ENCODE measurements around the gene ENTPD6. TPM values are rescaled to one million over a fixed set of nuclear protein-coding genes. Genes with fewer than 3 reads are reported as not detected.

Gene ENTPD6
- total and polyA plus RNA-seq, 2 of the 4 experiments (the other 2 are of a cell fraction) = 61.1 to 98.6 TPM

DNA sequence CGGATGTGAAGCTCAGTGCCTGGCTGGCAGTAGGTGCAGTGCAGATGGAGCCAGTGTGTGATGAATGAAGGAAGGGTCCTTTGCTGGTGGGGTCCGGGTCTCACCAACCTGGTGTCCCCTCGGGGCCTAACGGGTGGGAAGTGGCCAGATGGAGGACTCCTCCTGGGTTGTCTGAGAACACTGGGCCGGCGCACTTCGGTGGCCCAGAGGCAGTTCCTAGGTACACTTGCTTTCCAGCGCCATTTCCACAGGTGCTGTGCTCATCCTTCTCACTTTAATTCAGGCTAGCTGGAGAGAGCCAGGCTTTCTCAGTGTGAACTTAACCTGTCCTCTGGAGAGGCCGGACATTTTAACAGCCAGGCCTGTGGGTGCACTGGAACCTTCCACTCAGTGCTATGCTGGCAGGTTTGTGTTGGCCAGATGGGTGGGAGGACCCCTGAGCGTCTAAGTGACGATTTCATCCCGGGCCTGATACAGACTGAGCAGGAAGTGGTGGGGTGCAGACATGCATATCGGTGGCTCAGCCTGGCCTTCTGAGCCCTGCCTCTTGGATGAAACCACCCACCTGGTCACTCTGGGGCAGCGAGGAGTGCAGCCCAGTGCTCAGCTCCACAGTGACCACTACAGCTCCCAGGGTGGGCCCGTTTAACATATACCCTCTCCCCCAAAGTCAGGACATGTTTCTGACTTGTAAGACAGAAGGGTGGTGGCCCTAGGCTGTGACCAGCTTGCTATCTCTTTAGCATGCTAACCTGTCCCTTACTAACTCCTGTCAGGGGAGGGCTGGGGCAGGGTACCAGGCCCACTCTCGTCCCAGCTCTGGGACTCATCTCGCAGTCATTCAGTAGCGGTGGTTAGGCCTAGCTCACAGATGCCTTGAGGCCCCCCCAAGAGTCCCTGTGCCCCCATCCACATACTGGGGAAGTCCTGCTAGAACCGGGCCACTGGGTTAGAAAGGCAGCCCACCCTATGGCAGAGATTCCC is 44.2 kb downstream of the ENTPD6 start:
- Histone ChIP-seq H3K18ac (ENCODE audit: low read depth, low read length) (peak overlapping the region; percentile 3), H3K27ac (ENCODE audit: insufficient read depth, low read length) (peak overlapping the region; percentile 19; the same call in 1 of the 2 replicates), H3K27me3 (ENCODE audit: control insufficient read depth, insufficient read depth, low read length) (no peaks in the 10 kb centered on the region), H3K23ac (ENCODE audit: low read depth, low read length) (peak overlapping the region; percentile 94), H3K9ac (ENCODE audit: low read depth, low read length) (no peak overlapping the region), H2AK9ac (replicated peaks; ENCODE audit: low read depth, low read length, poor library complexity) (peak overlapping the region; percentile 90), H2AK5ac (ENCODE audit: low read depth, low read length) (peak overlapping the region; percentile 99), H2BK120ac (ENCODE audit: low read depth, low read length) (peak overlapping the region; percentile 99), H3K36me3 (ENCODE audit: control insufficient read depth, insufficient read depth, low read length) (no peaks in the 10 kb centered on the region), H3K4ac (ENCODE audit: low read depth, low read length) (peak overlapping the region; percentile 98), H3K14ac (replicated peaks; ENCODE audit: low read depth, low read length) (peak overlapping the region; percentile 94), H2BK5ac (ENCODE audit: low read depth, low read length, poor library complexity, severe bottlenecking) (peak overlapping the region; percentile 94), H3K4me1 (ENCODE audit: control insufficient read depth, insufficient read depth, low read length) (peaks cover 16% of the 10 kb centered on the region), H3K56ac (ENCODE audit: extremely low read depth, insufficient read depth, low read length) (peak overlapping the region; percentile 52; the same call in 1 of the 2 replicates), H4K91ac (ENCODE audit: insufficient read depth, low read depth, low read length) (peak overlapping the region; percentile 100), H3K4me3 (ENCODE audit: insufficient read depth, low read depth, low read length) (no peak overlapping the region), H2AFZ (replicated peaks; ENCODE audit: low read length, poor library complexity) (peak overlapping the region; percentile 63), H3K79me1 (ENCODE audit: low read depth in 1 of 2, low read length in 2 of 2) (peaks cover 0 to 19% of the 10 kb centered on the region in 2 experiments; a peak in 2 of 4 replicates), H4K20me1 (ENCODE audit: insufficient read depth, low read length) (no peaks in the 10 kb centered on the region), H4K8ac (ENCODE audit: low read depth in 2 of 2, low read length in 2 of 2) (peak overlapping the region in 1 of 2 experiments; percentile 87; a peak in 3 of 4 replicates), H4K5ac (ENCODE audit: low read depth, low read length) (no peak overlapping the region), H3K9me3 (ENCODE audit: control insufficient read depth, insufficient read depth, low read length) (no peaks in the 10 kb centered on the region), H3K9me1 (ENCODE audit: insufficient read depth, low read length) (peaks cover 40% of the 10 kb centered on the region), H3K4me2 (ENCODE audit: low read depth, low read length) (no peak overlapping the region), H2BK20ac (ENCODE audit: low read depth, low read length) (peak overlapping the region; percentile 98), H2BK15ac (ENCODE audit: low read depth, low read length) (peak overlapping the region; percentile 98)
- in situ Hi-C loops (cut with MboI; ENCODE audit: low sequenced_read_pairs) (no loop called here), intact Hi-C loops (cut with micrococcal nuclease) (no loop called here), dilution Hi-C loops (cut with HindIII; ENCODE audit: low sequenced_read_pairs, unreplicated experiment) (no loop called here)
- no peak for DNase-seq
- CTCF ChIA-PET = no interaction called here
- no peak for ATAC-seq (ENCODE audit: low read depth)
- POLR2A ChIA-PET (ENCODE audit: unreplicated experiment) = no interaction called here
- BruUV-seq (replicated peaks) = no TSS peak
- TF ChIP-seq BHLHE40 (IDR thresholded peaks at IDR 0.05; ENCODE audit: low read depth, low read length) (no peak), CTCF (conservative IDR thresholded peaks at IDR 0.05; ENCODE audit: low read depth, low read length) (no peak), USF2 (IDR thresholded peaks at IDR 0.05; ENCODE audit: low read depth, low read length) (no peak), POLR2A (IDR thresholded peaks at IDR 0.05; ENCODE audit: low read depth, low read length) (no peak), MAZ (IDR thresholded peaks at IDR 0.05; ENCODE audit: borderline replicate concordance, low read depth, low read length) (no peak), RFX5 (IDR thresholded peaks at IDR 0.05; ENCODE audit: low read depth, low read length) (no peak), SMC3 (IDR thresholded peaks at IDR 0.05; ENCODE audit: low read depth, low read length) (no peak), NFE2L2 (IDR thresholded peaks at IDR 0.05; ENCODE audit: low read depth, low read length) (no peak), RCOR1 (IDR thresholded peaks at IDR 0.05; ENCODE audit: insufficient replicate concordance, low read length) (no peak)
- WGBS, 2 experiments (ENCODE audit: extremely low coverage in 2 of 2, insufficient read length in 1 of 2) = 100% methylated on average over 2 of the region's 19 CpGs; no CpG with 5 or more reads in 1 of the 2 experiments

Measured in IMR-90 (cell line).